Measurements from ENCODE around the gene LVRN. TPM values are rescaled to one million over a fixed set of nuclear protein-coding genes. Genes with fewer than 3 reads are reported as not detected.

The LVRN gene
- total RNA-seq, 4 donors from 2014 or later, result 1.4 to 7.6 TPM; not detected in 2

DNA sequence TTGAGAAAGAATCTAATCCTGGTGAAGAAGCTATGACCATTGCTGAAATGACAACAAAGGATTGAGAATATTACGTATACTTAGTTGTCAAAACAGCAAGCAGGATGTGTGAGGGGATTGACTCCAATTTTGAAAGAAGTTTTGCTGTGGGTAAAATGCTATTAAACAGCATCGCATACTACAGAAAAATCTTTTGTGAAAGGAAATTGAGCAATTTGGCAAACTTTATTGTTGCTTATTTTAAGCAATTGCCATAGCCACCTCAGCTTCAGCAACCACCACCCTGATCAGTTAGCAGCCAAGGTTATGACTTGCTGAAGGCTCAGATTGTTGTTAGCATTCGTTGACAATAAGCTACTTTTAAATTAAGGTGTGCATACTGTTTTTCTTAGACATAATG is 47.5 kb downstream of the LVRN start:
- in situ Hi-C loops (cut with MboI; ENCODE audit: low pct_ligation_motif_present in 1 of 4, low pct_unique_long_range_greater_than_20kb in 1 of 4, low sequenced_read_pairs in 3 of 4), result no loop called here
- WGBS, 2 donors (ENCODE audit: low coverage in 1 of 2), result 80 to 89% methylated on average over 2 to 3 of the region's 3 CpGs
- TF ChIP-seq POLR2A (IDR thresholded peaks at IDR 0.05), result no peak
- no peak for TF ChIP-seq POLR2AphosphoS5 (IDR thresholded peaks at IDR 0.05)
- TF ChIP-seq, protein P1, sequence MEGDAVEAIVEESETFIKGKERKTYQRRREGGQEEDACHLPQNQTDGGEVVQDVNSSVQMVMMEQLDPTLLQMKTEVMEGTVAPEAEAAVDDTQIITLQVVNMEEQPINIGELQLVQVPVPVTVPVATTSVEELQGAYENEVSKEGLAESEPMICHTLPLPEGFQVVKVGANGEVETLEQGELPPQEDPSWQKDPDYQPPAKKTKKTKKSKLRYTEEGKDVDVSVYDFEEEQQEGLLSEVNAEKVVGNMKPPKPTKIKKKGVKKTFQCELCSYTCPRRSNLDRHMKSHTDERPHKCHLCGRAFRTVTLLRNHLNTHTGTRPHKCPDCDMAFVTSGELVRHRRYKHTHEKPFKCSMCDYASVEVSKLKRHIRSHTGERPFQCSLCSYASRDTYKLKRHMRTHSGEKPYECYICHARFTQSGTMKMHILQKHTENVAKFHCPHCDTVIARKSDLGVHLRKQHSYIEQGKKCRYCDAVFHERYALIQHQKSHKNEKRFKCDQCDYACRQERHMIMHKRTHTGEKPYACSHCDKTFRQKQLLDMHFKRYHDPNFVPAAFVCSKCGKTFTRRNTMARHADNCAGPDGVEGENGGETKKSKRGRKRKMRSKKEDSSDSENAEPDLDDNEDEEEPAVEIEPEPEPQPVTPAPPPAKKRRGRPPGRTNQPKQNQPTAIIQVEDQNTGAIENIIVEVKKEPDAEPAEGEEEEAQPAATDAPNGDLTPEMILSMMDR (IDR thresholded peaks at IDR 0.05), result no peak
- no peak for TF ChIP-seq EP300 (IDR thresholded peaks at IDR 0.05; ENCODE audit: low read depth)
- DNase-seq, result no peak
- H3K9me3 ChIP-seq, result no peaks in the 10 kb centered on the region
- intact Hi-C loops (cut with DNase I; ENCODE audit: low total_unique reads), result no loop called here
- no peaks in the 10 kb centered on the region for H3K36me3 ChIP-seq
- no peak overlapping the region for H3K27ac ChIP-seq
- no peak overlapping the region for H3K4me3 ChIP-seq
- H3K27me3 ChIP-seq, result no peaks in the 10 kb centered on the region
- no peaks in the 10 kb centered on the region for H3K4me1 ChIP-seq

- no peaks in the 10 kb centered on the region for H3K4me1 ChIP-seq
- TF ChIP-seq EP300 (IDR thresholded peaks at IDR 0.05; ENCODE audit: low read depth) (no peak), POLR2A (IDR thresholded peaks at IDR 0.05) (no peak), POLR2AphosphoS5 (IDR thresholded peaks at IDR 0.05) (no peak)
- TF ChIP-seq, protein P1 (IDR thresholded peaks at IDR 0.05), result no peak
- H3K36me3 ChIP-seq, result no peaks in the 10 kb centered on the region
- in situ Hi-C loops (cut with MboI; ENCODE audit: low pct_ligation_motif_present in 1 of 4, low pct_unique_long_range_greater_than_20kb in 1 of 4, low sequenced_read_pairs in 3 of 4), result no loop called here
- intact Hi-C loops (cut with DNase I; ENCODE audit: low total_unique reads), result no loop called here
- no peak overlapping the region for H3K27ac ChIP-seq
- no peaks in the 10 kb centered on the region for H3K27me3 ChIP-seq
- H3K9me3 ChIP-seq, result no peaks in the 10 kb centered on the region
- H3K4me3 ChIP-seq, result no peak overlapping the region
- no peak for DNase-seq
These were observed 48.8 kb downstream of the LVRN start for GRCh38 chr5:116011046-116011445.

- TF ChIP-seq, protein P1 (IDR thresholded peaks at IDR 0.05), result no peak
- TF ChIP-seq POLR2AphosphoS5 (IDR thresholded peaks at IDR 0.05) (no peak), EP300 (IDR thresholded peaks at IDR 0.05; ENCODE audit: low read depth) (no peak), POLR2A (IDR thresholded peaks at IDR 0.05) (no peak)
- Histone ChIP-seq H3K27ac (no peak overlapping the region), H3K27me3 (no peaks in the 10 kb centered on the region), H3K4me1 (no peaks in the 10 kb centered on the region), H3K9me3 (no peaks in the 10 kb centered on the region), H3K36me3 (no peaks in the 10 kb centered on the region), H3K4me3 (no peak overlapping the region)
- intact Hi-C loops (cut with DNase I; ENCODE audit: low total_unique reads) (no loop called here), in situ Hi-C loops (cut with MboI; ENCODE audit: low pct_ligation_motif_present in 1 of 4, low pct_unique_long_range_greater_than_20kb in 1 of 4, low sequenced_read_pairs in 3 of 4) (no loop called here)
- 63 to 100% methylated on average over 1 to 6 of the region's 6 CpGs for WGBS, 2 donors (ENCODE audit: low coverage in 1 of 2)
- no peak for DNase-seq
These were observed 51.0 kb downstream of the LVRN start for GRCh38 chr5:116013207-116013785.

- TF ChIP-seq EP300 (IDR thresholded peaks at IDR 0.05; ENCODE audit: low read depth), result no peak
- in situ Hi-C loops (cut with MboI; ENCODE audit: low pct_ligation_motif_present in 1 of 4, low pct_unique_long_range_greater_than_20kb in 1 of 4, low sequenced_read_pairs in 3 of 4), result no loop called here
- intact Hi-C loops (cut with DNase I; ENCODE audit: low total_unique reads), result no loop called here
- no peak overlapping the region for H3K4me3 ChIP-seq
- no peaks in the 10 kb centered on the region for H3K4me1 ChIP-seq
- no peak for DNase-seq
- no peaks in the 10 kb centered on the region for H3K9me3 ChIP-seq
- no peaks in the 10 kb centered on the region for H3K36me3 ChIP-seq
- no peaks in the 10 kb centered on the region for H3K27me3 ChIP-seq
- H3K27ac ChIP-seq, result no peak overlapping the region
These were observed 51.7 kb downstream of the LVRN start for GRCh38 chr5:116013936-116014335.

- no peaks in the 10 kb centered on the region for H3K27me3 ChIP-seq
- DNase-seq, result no peak
- no peak overlapping the region for H3K27ac ChIP-seq
- no peaks in the 10 kb centered on the region for H3K9me3 ChIP-seq
- in situ Hi-C loops (cut with MboI; ENCODE audit: low pct_ligation_motif_present in 1 of 4, low pct_unique_long_range_greater_than_20kb in 1 of 4, low sequenced_read_pairs in 3 of 4), result no loop called here
- H3K4me1 ChIP-seq, result no peaks in the 10 kb centered on the region
- H3K4me3 ChIP-seq, result no peak overlapping the region
- no peaks in the 10 kb centered on the region for H3K36me3 ChIP-seq
- intact Hi-C loops (cut with DNase I; ENCODE audit: low total_unique reads), result no loop called here
- no peak for TF ChIP-seq EP300 (IDR thresholded peaks at IDR 0.05; ENCODE audit: low read depth)
- no peak for TF ChIP-seq POLR2AphosphoS5 (IDR thresholded peaks at IDR 0.05)
- TF ChIP-seq, protein P1 (IDR thresholded peaks at IDR 0.05), result no peak
- TF ChIP-seq POLR2A (IDR thresholded peaks at IDR 0.05), result no peak
These were observed 61.3 kb downstream of the LVRN start for GRCh38 chr5:116023619-116024018.
